Myocyte (in vitro differentiated cells): ENCODE data around the gene CHD1L. TPM values are rescaled to one million over a fixed set of nuclear protein-coding genes. Genes with fewer than 3 reads are reported as not detected.
A peak's percentile ranks its signal among the peaks of the same experiment; 100 is the strongest.
"Not testable (repeated sequence)": the region's sequence is repeated elsewhere in the genome, so short reads cannot be mapped to it uniquely, and the experiment has no call there.

Source experiments
- DNase-seq: peaks from one replicate; pipeline ENCODE4 v3.0.0-alpha.2; 2012; ENCODE audit warnings: low read depth
- polyA plus RNA-seq: library from polyadenylated mRNA; unstranded; fragments of >200 nt; gene quantifications from one replicate; pipeline ENCODE4 v1.2.1, GENCODE V29; 2012; ENCODE audit warnings: missing spikeins
- total RNA-seq: library from RNA; depleted of rRNA; stranded (reverse); fragments of >200 nt; gene quantifications from 2 replicates; pipeline ENCODE4 v1.2.3, GENCODE V29; 2014

The CHD1L gene
- total RNA-seq: 15.9 and 16.6 TPM in 2 replicates
- 14.5 TPM for polyA plus RNA-seq

- DNase-seq: peak; percentile 96
Observed at GRCh38 chr1:147242449-147243227, at the start of gene CHD1L. CHD1L (plus strand) TSS chr1:147242684; CDS start chr1:147242704, 20 bp downstream.

GRCh38 chr1:147197324-147197723, 45.2 kb upstream of the CHD1L start:
- DNase-seq: not testable (repeated sequence)

GRCh38 chr1:147201276-147201675, 41.2 kb upstream of the CHD1L start:
- no peak for DNase-seq

- DNase-seq: no peak
Observed at GRCh38 chr1:147201786-147202185, 40.7 kb upstream of the CHD1L start.

GRCh38 chr1:147202576-147202975, 39.9 kb upstream of the CHD1L start:
- no peak for DNase-seq

GRCh38 chr1:147204080-147204479, 38.4 kb upstream of the CHD1L start:
- DNase-seq: no peak

- DNase-seq: no peak
Observed at GRCh38 chr1:147207192-147207591, 35.3 kb upstream of the CHD1L start.

- DNase-seq: no peak
Observed at GRCh38 chr1:147208619-147209018, 33.9 kb upstream of the CHD1L start.

GRCh38 chr1:147209825-147210821, 32.4 kb upstream of the CHD1L start:
- no peak for DNase-seq

GRCh38 chr1:147210987-147211386, 31.5 kb upstream of the CHD1L start:
- no peak for DNase-seq

GRCh38 chr1:147211577-147211976, 30.9 kb upstream of the CHD1L start:
- no peak for DNase-seq

- DNase-seq: no peak
Observed at GRCh38 chr1:147213271-147213670, 29.2 kb upstream of the CHD1L start.

- no peak for DNase-seq
Observed at GRCh38 chr1:147214325-147214724, 28.2 kb upstream of the CHD1L start.

GRCh38 chr1:147214842-147215539, 27.5 kb upstream of the CHD1L start:
- DNase-seq: peak; percentile 45

GRCh38 chr1:147215540-147215916, 27.0 kb upstream of the CHD1L start:
- no peak for DNase-seq

GRCh38 chr1:147216124-147216523, 26.4 kb upstream of the CHD1L start:
- DNase-seq: no peak

GRCh38 chr1:147217141-147217540, 25.3 kb upstream of the CHD1L start:
- no peak for DNase-seq

GRCh38 chr1:147218606-147219005, 23.9 kb upstream of the CHD1L start:
- DNase-seq: no peak

- DNase-seq: no peak
Observed at GRCh38 chr1:147223740-147224615, 18.5 kb upstream of the CHD1L start.

GRCh38 chr1:147225193-147225730, 17.2 kb upstream of the CHD1L start, which contains the start of gene FMO5:
FMO5 (minus strand) TSS chr1:147225339; CDS start chr1:147225029, 310 bp downstream.
- DNase-seq: peak; percentile 79
